ENCODE data around the gene KCNAB1. TPM values are rescaled to one million over a fixed set of nuclear protein-coding genes. Genes with fewer than 3 reads are reported as not detected.
A peak's percentile ranks its signal among the peaks of the same experiment; 100 is the strongest.

The KCNAB1 gene
- total RNA-seq, 2 experiments from 2014 or later = not detected

- ChIA-PET CTCF (interaction anchor here (0.7 to 3.3 kb wide), 16 partner anchors 9 to 300 kb away, joined by 3 to 20 read pairs (median 4); no protein-coding TSS in a partner anchor), POLR2A (no interaction called here)
- no peak overlapping the region for H3K27ac Mint-ChIP-seq
- H3K4me1 Mint-ChIP-seq (ENCODE audit: low read depth) = no peaks in the 10 kb centered on the region
- H3K27me3 Mint-ChIP-seq = no peaks in the 10 kb centered on the region
- intact Hi-C loops (cut with micrococcal nuclease) = loop anchor here (1.0 kb wide), 1 partner anchor 298 kb away; no protein-coding TSS in a partner anchor
- H3K36me3 Mint-ChIP-seq = no peaks in the 10 kb centered on the region
- no peak overlapping the region for H3K4me3 Mint-ChIP-seq
- no peaks in the 10 kb centered on the region for H3K9me3 Mint-ChIP-seq
- DNase-seq = no peak
Measured at GRCh38 chr3:156449710-156450574, 329.6 kb downstream of the KCNAB1 start.

- Mint-ChIP-seq H3K36me3 (no peaks in the 10 kb centered on the region), H3K4me3 (no peak overlapping the region), H3K27ac (no peak overlapping the region), H3K9me3 (no peaks in the 10 kb centered on the region), H3K4me1 (ENCODE audit: low read depth) (no peaks in the 10 kb centered on the region), H3K27me3 (no peaks in the 10 kb centered on the region)
- DNase-seq = no peak
- intact Hi-C loops (cut with micrococcal nuclease) = no loop called here
- ChIA-PET POLR2A (no interaction called here), CTCF (interaction anchor here (1.2 kb wide), 1 partner anchor 50 kb away, joined by 3 read pairs; no protein-coding TSS in a partner anchor)
Measured at GRCh38 chr3:156455839-156456238, 335.5 kb downstream of the KCNAB1 start.

GRCh38 chr3:156456771-156457224 lies 336.4 kb downstream of the KCNAB1 start:
- H3K36me3 Mint-ChIP-seq = no peaks in the 10 kb centered on the region
- no peak for DNase-seq
- H3K9me3 Mint-ChIP-seq = no peaks in the 10 kb centered on the region
- H3K27me3 Mint-ChIP-seq = no peaks in the 10 kb centered on the region
- CTCF ChIA-PET = no interaction called here
- no peaks in the 10 kb centered on the region for H3K4me1 Mint-ChIP-seq (ENCODE audit: low read depth)
- H3K4me3 Mint-ChIP-seq = no peak overlapping the region
- H3K27ac Mint-ChIP-seq = no peak overlapping the region
- POLR2A ChIA-PET = no interaction called here
- intact Hi-C loops (cut with micrococcal nuclease) = no loop called here

- ChIA-PET CTCF (interaction anchor here (1.4 to 2.4 kb wide), 2 partner anchors 9 kb away, joined by 3 to 8 read pairs; no protein-coding TSS in a partner anchor), POLR2A (no interaction called here)
- Mint-ChIP-seq H3K4me1 (ENCODE audit: low read depth) (no peaks in the 10 kb centered on the region), H3K4me3 (no peak overlapping the region), H3K9me3 (no peaks in the 10 kb centered on the region), H3K27me3 (no peaks in the 10 kb centered on the region), H3K27ac (no peak overlapping the region), H3K36me3 (no peaks in the 10 kb centered on the region)
- DNase-seq = no peak
- intact Hi-C loops (cut with micrococcal nuclease) = no loop called here
Measured at GRCh38 chr3:156459434-156459833, 339.1 kb downstream of the KCNAB1 start.

GRCh38 chr3:156460206-156460611 lies 339.8 kb downstream of the KCNAB1 start:
- DNase-seq = no peak
- H3K27ac Mint-ChIP-seq = no peak overlapping the region
- no peak overlapping the region for H3K4me3 Mint-ChIP-seq
- CTCF ChIA-PET = interaction anchor here (1.4 to 2.4 kb wide), 2 partner anchors 9 to 10 kb away, joined by 3 to 8 read pairs; no protein-coding TSS in a partner anchor
- POLR2A ChIA-PET = no interaction called here
- H3K4me1 Mint-ChIP-seq (ENCODE audit: low read depth) = no peaks in the 10 kb centered on the region
- no peaks in the 10 kb centered on the region for H3K36me3 Mint-ChIP-seq
- H3K27me3 Mint-ChIP-seq = no peaks in the 10 kb centered on the region
- intact Hi-C loops (cut with micrococcal nuclease) = no loop called here
- H3K9me3 Mint-ChIP-seq = no peaks in the 10 kb centered on the region

- H3K27ac Mint-ChIP-seq = no peak overlapping the region
- intact Hi-C loops (cut with micrococcal nuclease) = no loop called here
Measured at GRCh38 chr3:156461889-156462288, 341.5 kb downstream of the KCNAB1 start.

GRCh38 chr3:156463123-156463522 lies 342.7 kb downstream of the KCNAB1 start:
- H3K27me3 Mint-ChIP-seq = no peaks in the 10 kb centered on the region
- no peak overlapping the region for H3K27ac Mint-ChIP-seq
- intact Hi-C loops (cut with micrococcal nuclease) = no loop called here
- H3K4me3 Mint-ChIP-seq = no peak overlapping the region
- no peaks in the 10 kb centered on the region for H3K36me3 Mint-ChIP-seq
- H3K9me3 Mint-ChIP-seq = no peaks in the 10 kb centered on the region
- ChIA-PET CTCF (no interaction called here), POLR2A (no interaction called here)
- H3K4me1 Mint-ChIP-seq (ENCODE audit: low read depth) = no peaks in the 10 kb centered on the region
- DNase-seq = no peak

More at GRCh38 chr3:156461889-156462288, 341.5 kb downstream of the KCNAB1 start:
- Mint-ChIP-seq H3K9me3 (no peaks in the 10 kb centered on the region), H3K4me3 (no peak overlapping the region), H3K36me3 (no peaks in the 10 kb centered on the region), H3K4me1 (ENCODE audit: low read depth) (no peaks in the 10 kb centered on the region), H3K27me3 (no peaks in the 10 kb centered on the region)
- CTCF ChIA-PET = interaction anchor here (0.9 to 2.4 kb wide), 3 partner anchors 12 to 48 kb away, joined by 4 to 8 read pairs (median 5); no protein-coding TSS in a partner anchor
- DNase-seq = no peak
- POLR2A ChIA-PET = no interaction called here

GRCh38 chr3:156465194-156465593 lies 344.8 kb downstream of the KCNAB1 start:
- POLR2A ChIA-PET = no interaction called here
- no peaks in the 10 kb centered on the region for H3K4me1 Mint-ChIP-seq (ENCODE audit: low read depth)
- no peak overlapping the region for H3K27ac Mint-ChIP-seq
- H3K27me3 Mint-ChIP-seq = peaks cover 2% of the 10 kb centered on the region
- no peaks in the 10 kb centered on the region for H3K36me3 Mint-ChIP-seq
- no peak overlapping the region for H3K4me3 Mint-ChIP-seq
- no peak for DNase-seq
- CTCF ChIA-PET = interaction anchor here (0.8 kb wide), 1 partner anchor 19 kb away, joined by 3 read pairs; no protein-coding TSS in a partner anchor
- no peaks in the 10 kb centered on the region for H3K9me3 Mint-ChIP-seq
- intact Hi-C loops (cut with micrococcal nuclease) = no loop called here

GRCh38 chr3:156469456-156469855 lies 349.1 kb downstream of the KCNAB1 start:
- no peaks in the 10 kb centered on the region for H3K36me3 Mint-ChIP-seq
- no peaks in the 10 kb centered on the region for H3K9me3 Mint-ChIP-seq
- ChIA-PET POLR2A (no interaction called here), CTCF (interaction anchor here (1.0 to 1.6 kb wide), 2 partner anchors 10 to 39 kb away, joined by 3 to 5 read pairs; no protein-coding TSS in a partner anchor)
- no peak overlapping the region for H3K4me3 Mint-ChIP-seq
- no peaks in the 10 kb centered on the region for H3K4me1 Mint-ChIP-seq (ENCODE audit: low read depth)
- no peak for DNase-seq
- intact Hi-C loops (cut with micrococcal nuclease) = no loop called here
- peaks cover 7% of the 10 kb centered on the region for H3K27me3 Mint-ChIP-seq
- H3K27ac Mint-ChIP-seq = no peak overlapping the region

GRCh38 chr3:156471431-156471830 lies 351.1 kb downstream of the KCNAB1 start:
- CTCF ChIA-PET = interaction anchor here (1.2 kb wide), 1 partner anchor 39 kb away, joined by 5 read pairs; no protein-coding TSS in a partner anchor

GRCh38 chr3:156472150-156472549 lies 351.8 kb downstream of the KCNAB1 start:
- intact Hi-C loops (cut with micrococcal nuclease) = loop anchor here (5.0 kb wide), 1 partner anchor 35 kb away; no protein-coding TSS in a partner anchor
- POLR2A ChIA-PET = no interaction called here
- Mint-ChIP-seq H3K27ac (no peak overlapping the region), H3K36me3 (no peaks in the 10 kb centered on the region), H3K4me3 (no peak overlapping the region), H3K9me3 (no peaks in the 10 kb centered on the region), H3K27me3 (peaks cover 7% of the 10 kb centered on the region), H3K4me1 (ENCODE audit: low read depth) (no peaks in the 10 kb centered on the region)
- peak; percentile 15 for DNase-seq
- CTCF ChIA-PET = interaction anchor here (1.2 kb wide), 1 partner anchor 38 kb away, joined by 5 read pairs; no protein-coding TSS in a partner anchor

More at GRCh38 chr3:156471431-156471830, 351.1 kb downstream of the KCNAB1 start:
- POLR2A ChIA-PET = no interaction called here
- no peak for DNase-seq
- H3K9me3 Mint-ChIP-seq = no peaks in the 10 kb centered on the region
- no peaks in the 10 kb centered on the region for H3K36me3 Mint-ChIP-seq
- intact Hi-C loops (cut with micrococcal nuclease) = loop anchor here (5.0 kb wide), 1 partner anchor 36 kb away; no protein-coding TSS in a partner anchor
- H3K27ac Mint-ChIP-seq = no peak overlapping the region
- peaks cover 7% of the 10 kb centered on the region for H3K27me3 Mint-ChIP-seq
- no peaks in the 10 kb centered on the region for H3K4me1 Mint-ChIP-seq (ENCODE audit: low read depth)
- no peak overlapping the region for H3K4me3 Mint-ChIP-seq

GRCh38 chr3:156472684-156473083 lies 352.3 kb downstream of the KCNAB1 start:
- H3K27ac Mint-ChIP-seq = no peak overlapping the region
- DNase-seq = no peak
- intact Hi-C loops (cut with micrococcal nuclease) = loop anchor here (5.0 kb wide), 1 partner anchor 35 kb away; no protein-coding TSS in a partner anchor
- H3K27me3 Mint-ChIP-seq = peaks cover 7% of the 10 kb centered on the region
- POLR2A ChIA-PET = no interaction called here
- H3K4me1 Mint-ChIP-seq (ENCODE audit: low read depth) = no peaks in the 10 kb centered on the region
- H3K9me3 Mint-ChIP-seq = no peaks in the 10 kb centered on the region
- CTCF ChIA-PET = interaction anchor here (1.2 kb wide), 1 partner anchor 37 kb away, joined by 5 read pairs; no protein-coding TSS in a partner anchor
- H3K36me3 Mint-ChIP-seq = no peaks in the 10 kb centered on the region
- H3K4me3 Mint-ChIP-seq = no peak overlapping the region
